Fibroblast of the conjunctiva (primary cell): ENCODE results near the gene FAM53B.

ENCODE experiments used
- DNase-seq: peaks from one replicate; pipeline ENCODE4 v3.0.0-alpha.2; 2010; ENCODE audit warnings: low read depth

Gene FAM53B

DNA sequence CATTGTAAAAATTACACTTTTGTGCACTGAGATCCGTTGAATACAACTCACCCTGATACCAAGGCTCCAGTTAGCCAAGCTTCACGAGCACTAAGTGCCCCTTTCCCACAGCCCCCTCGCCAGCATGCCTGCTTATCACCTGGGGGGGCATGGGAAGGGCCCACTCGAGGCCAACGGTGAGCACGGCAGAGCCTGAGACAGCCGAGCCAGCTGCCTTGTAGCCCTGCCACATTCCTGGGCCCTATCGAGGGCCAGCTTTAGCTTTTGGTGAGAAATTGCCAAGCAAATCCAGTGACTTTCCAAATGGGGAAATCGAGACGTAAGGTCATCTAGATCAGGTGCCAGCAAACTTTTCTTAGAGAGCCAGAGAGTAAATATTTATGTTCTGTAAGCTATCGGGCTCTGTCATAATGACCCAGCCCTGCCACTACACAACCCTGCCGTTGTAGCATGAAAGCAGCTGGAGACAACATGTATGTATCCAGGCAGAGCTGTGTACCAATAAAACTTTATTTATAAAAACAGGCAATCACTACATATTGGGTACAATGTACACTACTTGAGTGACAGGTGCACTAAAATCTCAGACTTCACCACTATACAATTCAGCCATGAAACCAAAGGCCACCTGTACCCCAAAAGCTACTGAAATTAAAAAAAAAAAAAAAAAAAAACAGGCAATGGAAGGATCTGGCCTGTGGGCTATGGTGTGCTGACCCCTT lies 83.6 kb downstream of the FAM53B start:
- DNase-seq = no peak

DNA sequence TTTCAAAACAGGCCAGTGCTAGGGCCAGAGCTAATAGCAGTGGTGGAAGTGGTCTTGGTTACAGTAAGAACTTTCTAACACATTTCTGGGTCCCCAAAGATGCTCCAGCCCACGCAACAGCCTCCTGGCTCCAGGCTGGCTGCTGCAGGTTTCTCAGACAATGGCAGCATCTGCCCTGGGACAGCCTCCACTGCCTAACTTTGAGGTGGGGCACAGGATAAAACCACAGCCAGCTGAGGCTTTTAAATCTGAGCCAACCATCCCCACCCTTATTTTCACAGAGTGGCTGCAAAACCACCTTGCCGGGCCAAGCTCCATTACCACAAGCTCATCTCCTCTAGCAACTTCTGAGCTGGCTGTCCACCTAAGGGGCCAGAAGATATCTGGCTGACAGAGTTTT lies 84.8 kb downstream of the FAM53B start:
- DNase-seq = no peak

DNA sequence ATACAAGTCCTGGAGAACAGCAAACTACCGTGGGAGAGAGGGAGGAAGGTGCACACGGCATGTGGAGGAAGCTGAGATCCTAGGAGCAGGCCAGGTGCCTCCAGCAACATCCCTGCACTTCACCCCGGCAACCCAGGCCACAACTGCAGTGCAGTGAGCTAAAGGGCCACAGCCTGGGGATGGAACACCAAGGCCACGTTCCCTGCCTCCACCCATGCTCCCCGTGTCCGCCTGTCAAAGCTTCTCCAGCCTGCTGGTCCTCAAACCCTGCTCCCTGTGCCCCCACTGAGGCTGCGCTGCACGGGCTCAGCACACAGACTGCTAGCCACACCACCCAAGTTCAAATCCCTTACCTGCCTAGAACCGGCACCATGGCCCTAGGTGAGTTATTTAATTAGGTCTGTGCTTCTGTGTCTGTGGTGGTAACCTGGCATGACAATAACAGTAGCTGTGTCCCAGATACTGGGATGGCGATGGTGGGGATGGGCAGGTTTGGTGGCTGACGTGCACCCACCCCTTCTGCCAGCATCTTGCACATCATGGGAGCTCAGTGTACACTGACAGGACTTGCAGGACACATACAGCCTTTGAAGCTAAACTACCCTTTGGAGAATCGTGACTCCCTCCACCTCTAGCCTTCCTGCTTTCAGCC lies 85.5 kb downstream of the FAM53B start:
- no peak for DNase-seq

DNA sequence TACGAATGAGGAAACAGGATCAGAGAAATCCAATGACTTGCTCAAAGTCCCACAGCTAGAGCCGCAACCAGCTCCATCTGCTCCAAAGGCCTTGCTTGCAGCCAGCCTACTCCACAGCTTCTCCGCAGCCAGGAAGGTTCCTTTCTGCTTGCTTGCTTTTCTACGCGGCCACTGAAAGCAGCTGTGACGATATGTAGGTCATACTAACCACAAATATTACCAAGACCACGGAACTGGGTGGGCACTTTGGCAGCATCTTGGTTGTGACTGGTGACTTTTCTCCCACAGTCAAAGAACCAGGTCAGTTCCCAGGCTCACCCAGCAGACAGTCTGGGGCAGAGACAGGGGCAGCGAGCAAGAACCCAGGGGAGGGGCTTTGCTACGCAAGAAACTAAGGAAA lies 86.4 kb downstream of the FAM53B start:
- DNase-seq = no peak

DNA sequence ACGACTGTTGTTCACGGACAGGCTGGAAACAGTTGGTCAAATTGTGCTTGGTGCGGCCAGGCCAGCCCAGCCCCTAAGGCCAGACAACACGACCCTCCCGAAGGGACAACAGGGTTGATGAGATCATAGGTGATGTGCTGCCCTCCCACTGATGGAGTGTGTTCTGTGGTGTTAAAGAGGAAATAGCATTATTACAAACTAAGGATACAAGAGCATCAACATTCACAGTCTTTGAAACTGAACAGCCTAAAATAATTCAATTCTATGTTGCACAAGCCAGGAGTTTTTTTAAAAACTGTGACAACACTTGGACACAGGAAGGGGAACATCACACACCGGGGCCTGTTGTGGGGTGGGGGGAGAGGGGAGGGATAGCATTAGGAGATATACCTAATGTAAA lies 87.6 kb downstream of the FAM53B start:
- DNase-seq = no peak

DNA sequence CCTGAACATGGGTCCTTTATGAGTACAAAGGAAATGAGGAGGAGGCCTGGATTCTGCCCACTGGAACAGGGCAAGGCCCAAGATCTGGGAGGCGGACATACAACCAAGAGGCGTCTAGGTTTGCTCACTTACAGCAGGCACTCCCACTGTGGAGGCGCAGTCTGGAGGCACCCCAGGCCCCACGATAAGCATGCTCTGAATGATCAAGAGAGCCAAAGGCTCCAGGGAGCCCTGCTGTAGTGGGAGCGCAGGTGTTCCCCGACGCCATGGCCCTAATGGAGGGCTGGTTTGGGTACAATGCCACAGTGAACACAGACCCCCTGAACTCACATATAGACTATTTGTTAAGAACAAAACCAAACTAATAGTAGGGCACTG lies 88.1 kb downstream of the FAM53B start:
- DNase-seq = no peak

DNA sequence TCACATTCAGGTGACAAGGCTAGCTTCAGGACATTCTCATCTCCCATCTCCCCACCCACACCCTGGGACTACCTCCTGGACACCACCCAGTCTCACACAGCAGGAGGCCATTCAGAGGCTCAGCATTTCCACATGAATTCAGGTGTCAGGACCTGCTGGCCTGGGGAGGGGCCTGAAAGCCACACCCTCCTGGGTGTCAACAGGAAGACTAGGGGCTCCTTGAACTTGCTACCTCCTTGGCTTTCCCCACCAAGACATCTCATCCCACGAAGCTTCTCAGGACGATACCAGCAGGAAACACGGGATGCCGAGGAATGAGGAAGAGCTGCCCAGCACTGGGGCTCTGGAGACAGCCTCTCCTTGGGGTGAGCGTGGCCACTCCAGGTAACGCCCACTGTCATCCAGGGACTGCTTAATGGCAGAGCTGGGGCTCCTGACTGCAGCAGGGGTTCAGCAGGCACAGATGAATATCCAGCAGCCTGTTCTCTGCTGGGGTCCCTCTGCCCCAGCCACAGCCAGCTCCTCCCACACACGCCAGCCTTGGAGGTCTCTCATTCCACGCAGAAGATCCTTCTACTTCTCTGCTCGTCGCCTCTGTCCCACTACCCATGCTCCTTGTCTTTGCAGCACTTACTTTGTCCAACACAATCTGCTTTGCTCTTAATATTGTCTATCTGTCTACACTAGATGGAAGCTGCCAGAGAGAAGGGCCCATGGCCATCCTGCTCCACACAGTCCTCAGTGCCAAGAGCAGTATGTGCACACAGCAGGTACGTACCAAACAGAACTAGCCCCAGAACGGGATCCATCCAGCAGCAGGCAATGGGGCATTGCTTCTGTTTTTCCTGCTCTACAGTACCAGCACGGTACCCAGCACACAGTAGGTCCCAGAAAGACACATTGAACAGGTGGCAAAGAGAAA lies 88.7 kb downstream of the FAM53B start:
- DNase-seq = no peak

DNA sequence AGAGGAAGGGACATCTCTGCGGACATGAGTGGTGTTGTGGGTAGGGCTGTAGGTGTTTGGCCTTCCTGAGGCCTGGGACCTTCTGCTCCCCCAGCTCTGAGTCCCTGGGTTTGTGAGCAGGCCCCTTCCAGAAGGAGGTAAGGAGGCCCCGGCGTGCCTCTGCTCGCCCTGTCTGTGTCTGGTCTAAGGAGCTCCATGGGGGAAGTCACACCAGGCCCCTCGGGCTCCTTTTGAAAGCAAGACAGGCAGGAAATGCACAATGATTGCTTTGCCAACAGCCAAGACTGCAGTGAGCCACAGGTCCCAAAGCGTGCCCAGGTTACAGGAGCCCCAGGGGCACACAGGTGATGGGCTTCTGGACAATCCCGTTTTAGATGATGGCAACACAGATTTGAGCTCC lies 89.5 kb downstream of the FAM53B start:
- DNase-seq = no peak

DNA sequence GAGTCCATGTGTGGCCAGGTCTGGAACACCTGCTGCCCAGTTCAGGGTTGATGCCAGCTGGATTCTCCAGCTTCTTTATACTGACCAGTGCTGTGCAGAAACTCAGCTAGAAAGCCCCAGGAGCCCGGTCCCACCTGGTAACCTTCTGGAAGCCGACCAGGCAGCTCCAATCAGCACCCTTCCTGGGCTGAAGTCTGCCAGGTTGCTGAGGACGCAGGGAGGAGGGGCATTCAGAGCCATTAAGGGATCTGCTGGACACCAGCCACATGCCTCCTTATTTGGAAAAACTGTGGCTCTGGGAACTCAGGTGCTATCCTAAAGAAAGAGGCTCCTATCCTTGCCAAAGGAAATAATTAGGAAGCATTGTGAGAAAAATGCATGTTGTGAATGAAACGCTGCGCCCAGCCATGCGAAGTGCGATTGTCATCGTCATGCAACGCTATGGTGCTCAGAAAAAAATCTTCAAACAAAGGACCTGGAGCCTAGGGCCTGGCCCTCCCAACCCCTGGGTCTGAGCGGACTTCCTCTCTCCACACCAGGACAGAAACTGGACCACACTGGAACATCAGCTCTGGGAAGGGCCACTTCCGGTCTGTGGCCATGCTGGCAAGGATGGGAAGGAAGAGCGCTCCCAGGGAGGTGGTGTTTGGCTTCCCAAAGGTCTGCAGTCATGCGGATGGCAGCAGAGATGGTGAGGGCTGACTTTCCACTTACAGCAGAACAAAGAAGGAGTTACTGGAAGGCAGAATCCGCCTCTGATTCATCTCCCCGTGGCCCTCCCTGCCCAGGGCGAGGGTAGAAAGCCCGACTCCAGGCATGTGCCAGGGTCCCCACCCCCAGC lies 90.1 kb downstream of the FAM53B start:
- no peak for DNase-seq

DNA sequence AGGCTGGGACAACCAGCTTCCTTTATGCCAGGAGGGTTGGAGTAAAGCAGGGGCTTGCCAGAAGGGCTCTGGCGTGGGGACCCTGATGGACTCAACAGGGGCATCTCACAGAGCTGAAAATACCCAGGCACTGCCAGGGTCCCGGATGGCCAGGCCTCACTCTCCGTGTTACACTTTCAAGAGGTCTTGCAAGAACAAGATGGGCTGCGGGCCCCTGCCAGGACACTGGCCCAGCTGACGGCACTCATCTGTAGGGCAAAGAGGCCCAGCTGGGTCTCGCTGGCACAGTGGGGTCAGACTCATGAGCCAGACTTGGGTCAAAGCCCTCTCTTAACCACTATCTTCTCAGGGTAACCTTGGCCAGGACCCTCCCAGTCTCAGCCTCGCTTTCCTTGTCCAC lies 90.9 kb downstream of the FAM53B start:
- DNase-seq = no peak

DNA sequence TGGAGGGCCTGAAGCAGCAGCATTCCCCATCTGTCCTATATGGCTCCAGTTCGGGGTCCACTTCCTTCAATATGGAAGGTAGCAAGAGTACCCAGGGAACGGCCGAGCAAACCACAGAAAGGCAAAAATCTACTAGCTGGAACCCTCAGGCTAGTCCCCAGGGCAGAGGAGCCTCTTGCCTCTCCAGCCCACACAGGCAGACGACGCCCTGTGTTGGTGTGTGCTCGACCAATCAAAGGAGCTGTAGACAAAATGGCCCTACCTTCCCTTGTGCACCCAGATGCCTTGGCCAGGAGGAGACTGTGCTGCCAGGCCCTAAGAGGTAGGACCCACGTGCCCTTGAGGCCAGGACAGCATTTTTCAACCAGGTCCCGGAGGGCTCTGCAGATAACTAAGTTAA lies 91.5 kb downstream of the FAM53B start:
- DNase-seq = no peak

DNA sequence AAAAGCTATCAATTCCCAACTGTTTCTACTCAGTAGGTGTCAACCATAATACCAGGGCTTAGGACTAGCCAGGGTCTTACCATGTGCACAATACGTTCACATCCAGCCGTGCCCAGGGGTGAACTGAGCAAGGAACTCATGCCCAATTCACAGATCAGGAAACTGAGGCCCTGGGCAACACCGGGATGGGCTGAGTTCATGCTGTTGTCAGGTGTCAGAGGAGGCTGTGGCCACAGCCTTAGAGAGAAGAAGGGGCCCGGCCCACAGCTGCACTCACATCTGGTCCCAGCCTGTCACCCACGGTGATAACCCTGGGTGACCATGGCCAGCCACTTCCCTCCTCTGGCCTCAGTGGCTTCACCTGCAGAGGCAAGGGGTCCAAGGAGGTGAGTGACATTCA lies 92.0 kb downstream of the FAM53B start:
- no peak for DNase-seq

DNA sequence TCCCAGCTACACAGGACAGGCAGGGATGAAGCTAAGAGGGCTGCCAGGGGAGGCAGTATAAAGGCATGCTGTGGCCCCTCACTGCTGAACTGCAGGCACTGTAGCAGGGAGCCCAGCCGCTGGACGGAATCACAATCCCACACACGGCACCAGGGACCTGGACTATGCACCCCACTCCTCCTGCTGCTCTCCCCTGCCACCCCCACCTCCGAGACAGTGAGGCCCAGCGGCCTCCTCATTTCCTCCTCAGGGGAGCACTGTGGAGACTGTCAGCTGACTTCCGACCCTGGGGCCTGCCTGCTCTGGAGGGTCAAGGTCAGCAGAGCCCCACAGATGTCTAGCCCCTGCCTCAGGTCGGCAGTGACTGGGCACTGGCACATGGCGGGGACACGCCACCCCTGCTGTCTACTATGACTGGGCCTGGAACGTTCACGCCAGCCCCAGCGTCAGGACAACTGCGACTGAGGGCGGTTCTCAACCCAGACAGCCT lies 92.7 kb downstream of the FAM53B start:
- DNase-seq = no peak

DNA sequence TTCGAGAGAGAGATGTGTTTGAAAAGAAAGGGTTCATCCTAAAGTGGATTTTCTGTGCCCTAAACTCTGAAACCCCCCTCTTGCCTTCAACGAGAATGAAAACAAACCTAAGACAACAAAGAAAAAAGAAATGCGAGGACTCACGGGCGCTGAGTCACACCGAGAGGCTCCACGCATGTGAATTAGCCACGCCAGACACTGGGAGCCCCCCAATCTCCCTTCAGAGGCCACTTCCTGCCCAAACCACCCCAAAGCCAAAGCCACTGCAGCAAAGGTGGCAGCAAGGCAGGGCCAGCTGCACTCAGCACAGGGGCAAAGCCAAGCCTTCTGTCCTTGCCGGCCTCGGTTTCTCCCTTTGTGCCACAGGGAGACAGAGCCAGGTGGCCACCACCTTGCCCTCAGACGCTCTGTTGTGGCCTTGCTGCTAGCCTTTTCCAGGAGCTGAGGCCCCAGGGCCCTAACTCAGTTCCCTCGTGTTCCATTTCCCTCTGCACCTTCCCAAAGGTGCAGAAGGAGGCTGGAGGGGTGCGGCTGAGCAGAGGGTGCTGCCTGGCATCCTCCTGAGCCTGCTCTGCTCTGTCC lies 93.3 kb downstream of the FAM53B start:
- no peak for DNase-seq

DNA sequence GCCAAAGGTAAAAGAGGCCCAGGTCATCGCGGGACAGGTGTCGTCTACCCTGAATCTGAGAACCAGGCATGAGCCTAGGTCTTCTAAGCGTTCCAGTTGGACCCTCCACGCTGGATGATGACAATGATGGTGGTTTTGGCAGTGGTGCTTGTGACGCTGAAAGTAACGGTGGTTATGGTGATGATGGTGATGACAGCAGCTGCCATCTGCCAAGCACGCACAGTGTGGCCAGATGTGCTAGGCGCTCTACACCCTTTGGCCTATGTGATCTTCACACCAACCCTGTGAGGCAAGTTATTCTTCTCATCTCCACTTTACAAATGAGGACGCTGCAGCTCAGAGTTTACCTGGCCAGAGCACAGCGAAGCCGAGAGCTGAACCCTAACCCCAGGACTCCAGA lies 93.9 kb downstream of the FAM53B start:
- DNase-seq = no peak

DNA sequence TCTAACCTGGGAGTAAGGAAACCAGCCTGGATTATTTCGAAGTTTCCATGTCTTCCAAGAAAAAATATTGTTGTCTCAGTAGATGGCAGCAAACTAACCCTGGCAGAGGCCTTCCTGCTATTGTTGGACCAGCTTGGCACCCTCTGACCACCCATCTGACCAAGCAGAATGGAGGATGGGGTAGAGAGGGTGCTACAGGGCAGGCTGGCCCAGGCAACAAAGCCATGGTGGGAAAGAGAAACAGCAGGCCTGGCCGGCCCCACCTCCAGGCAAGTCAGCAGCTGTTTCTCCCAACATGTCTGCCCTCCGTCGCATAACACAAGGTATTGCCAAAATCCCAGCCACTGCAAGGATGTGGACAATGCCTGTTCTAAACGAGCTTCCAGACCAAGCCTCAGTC lies 95.0 kb downstream of the FAM53B start:
- no peak for DNase-seq

DNA sequence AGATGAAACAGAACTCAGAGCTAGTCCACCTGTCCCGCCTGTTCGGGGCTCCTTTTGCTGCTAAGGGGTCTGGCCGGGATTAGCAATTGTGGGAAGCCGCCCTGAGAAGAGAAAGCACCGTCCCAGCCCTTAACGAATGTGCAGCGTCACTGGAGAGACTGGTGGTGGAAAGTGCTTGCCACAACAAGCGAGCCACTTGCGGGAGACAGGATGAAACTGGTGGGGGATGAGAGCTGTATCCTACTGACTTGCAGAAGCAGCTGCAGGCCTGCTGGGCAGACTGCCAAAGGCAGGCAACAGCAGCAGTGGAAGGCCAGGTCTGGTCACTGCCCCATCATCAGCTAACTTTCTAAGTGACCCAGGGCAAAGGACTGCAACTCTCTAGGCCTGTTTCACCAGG lies 95.4 kb downstream of the FAM53B start:
- DNase-seq = peak; percentile 58

DNA sequence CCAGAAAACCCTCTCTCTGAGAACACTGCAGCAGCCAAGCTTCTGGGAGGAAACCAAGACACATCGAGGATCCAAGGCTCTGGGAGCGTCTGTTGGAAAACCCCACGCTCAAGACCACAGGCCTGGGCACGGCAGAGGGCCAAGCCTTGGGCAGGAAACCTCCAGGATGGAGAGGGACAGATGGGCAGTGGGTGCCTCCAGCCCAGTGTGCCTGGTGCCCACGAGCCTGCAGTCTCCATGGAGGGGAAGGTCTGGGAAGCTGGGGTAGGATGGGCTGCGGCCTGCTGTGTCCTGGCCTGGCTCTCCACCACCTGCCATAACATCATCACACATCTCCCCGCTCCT lies 96.1 kb downstream of the FAM53B start:
- DNase-seq = no peak

DNA sequence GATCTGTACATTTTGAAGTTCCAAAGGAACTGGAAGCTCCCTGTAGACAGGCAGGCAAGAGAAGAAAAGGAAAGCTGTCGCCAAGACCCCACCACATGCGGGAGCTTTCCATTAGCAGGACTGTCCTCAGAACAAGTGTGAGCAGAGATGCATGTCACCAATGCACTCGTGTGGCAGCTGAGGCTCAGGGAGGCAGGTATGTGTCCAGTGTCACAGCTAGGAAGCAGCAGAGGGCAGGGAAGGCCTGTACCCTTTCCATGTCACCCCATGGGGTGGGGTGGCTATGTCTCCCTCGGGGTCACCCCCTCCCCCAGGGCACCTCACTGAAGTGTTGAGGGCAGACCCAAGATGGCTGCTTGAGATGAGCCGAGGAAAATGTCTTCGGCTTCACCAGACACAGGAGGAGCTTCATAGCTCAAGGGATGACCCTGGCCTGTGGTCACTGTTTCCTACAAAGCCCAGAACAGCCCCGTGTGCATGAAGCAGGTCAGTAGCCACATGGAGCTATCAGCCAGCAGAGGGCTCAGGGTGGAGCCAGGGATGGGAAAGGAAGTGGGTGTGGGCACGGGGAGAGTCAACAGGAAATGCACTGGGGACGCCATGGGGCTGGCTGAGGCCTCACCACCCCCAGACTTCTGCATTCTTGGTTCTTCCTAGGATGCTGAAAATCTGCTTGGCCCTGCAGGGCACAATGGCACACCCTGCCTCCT lies 96.6 kb downstream of the FAM53B start:
- DNase-seq = no peak

DNA sequence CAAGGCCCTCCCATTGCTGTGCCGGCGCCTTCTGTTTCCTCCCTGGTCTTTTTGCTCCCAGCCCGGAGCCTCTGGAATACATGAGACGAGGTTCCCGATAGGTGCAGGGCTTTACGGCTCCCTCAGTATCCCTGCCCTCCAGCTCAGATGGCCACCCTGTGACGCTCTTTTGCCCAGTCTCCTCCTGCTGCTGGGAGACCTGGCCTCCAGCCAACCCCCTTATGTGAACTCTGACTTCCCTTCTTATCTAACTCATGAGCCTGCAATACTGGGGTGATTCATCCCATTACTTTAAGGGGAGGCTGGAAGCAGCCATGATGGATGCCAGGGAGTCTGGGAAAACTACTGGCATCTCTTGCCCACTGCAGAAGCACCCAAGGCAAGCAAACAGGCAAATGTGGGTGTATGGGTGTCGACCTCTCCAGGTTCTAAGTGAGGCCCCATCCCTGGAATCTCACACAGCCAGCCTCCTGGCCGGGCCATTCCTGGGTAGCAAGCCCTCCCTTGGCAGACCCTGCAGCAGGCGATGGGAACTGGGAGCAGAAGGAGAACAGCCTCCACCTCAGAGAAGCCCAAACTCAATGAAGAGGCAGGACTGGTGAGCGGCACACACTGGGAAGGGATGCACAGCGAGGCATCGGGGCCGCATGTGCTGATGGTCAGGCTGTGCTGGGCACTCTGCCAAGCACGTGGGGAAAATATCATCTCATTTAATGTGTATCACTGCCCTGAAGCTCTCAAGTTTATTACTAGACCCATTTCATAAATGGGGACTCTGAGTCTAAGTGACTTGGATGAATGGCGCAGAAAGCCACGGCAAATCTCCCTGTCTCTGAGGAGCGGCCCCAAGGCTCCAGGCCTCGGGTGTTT lies 97.5 kb downstream of the FAM53B start:
- DNase-seq = peak; percentile 36
